CD4-positive, alpha-beta T cell treated with Interleukin-6 for 4 hours (primary cell): ENCODE results near the gene MON2.
A peak's percentile ranks its signal among the peaks of the same experiment; 100 is the strongest.
"Not testable (repeated sequence)": the region's sequence is repeated elsewhere in the genome, so short reads cannot be mapped to it uniquely, and the experiment has no call there.

Experiments used
- DNase-seq: peaks from one replicate; pipeline ENCODE4 v3.0.0-alpha.2; 2020; ENCODE audit warnings: mixed read lengths

The MON2 gene, protein sequence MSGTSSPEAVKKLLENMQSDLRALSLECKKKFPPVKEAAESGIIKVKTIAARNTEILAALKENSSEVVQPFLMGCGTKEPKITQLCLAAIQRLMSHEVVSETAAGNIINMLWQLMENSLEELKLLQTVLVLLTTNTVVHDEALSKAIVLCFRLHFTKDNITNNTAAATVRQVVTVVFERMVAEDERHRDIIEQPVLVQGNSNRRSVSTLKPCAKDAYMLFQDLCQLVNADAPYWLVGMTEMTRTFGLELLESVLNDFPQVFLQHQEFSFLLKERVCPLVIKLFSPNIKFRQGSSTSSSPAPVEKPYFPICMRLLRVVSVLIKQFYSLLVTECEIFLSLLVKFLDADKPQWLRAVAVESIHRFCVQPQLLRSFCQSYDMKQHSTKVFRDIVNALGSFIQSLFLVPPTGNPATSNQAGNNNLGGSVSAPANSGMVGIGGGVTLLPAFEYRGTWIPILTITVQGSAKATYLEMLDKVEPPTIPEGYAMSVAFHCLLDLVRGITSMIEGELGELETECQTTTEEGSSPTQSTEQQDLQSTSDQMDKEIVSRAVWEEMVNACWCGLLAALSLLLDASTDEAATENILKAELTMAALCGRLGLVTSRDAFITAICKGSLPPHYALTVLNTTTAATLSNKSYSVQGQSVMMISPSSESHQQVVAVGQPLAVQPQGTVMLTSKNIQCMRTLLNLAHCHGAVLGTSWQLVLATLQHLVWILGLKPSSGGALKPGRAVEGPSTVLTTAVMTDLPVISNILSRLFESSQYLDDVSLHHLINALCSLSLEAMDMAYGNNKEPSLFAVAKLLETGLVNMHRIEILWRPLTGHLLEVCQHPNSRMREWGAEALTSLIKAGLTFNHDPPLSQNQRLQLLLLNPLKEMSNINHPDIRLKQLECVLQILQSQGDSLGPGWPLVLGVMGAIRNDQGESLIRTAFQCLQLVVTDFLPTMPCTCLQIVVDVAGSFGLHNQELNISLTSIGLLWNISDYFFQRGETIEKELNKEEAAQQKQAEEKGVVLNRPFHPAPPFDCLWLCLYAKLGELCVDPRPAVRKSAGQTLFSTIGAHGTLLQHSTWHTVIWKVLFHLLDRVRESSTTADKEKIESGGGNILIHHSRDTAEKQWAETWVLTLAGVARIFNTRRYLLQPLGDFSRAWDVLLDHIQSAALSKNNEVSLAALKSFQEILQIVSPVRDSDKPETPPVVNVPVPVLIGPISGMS (N-terminal part only)

DNA sequence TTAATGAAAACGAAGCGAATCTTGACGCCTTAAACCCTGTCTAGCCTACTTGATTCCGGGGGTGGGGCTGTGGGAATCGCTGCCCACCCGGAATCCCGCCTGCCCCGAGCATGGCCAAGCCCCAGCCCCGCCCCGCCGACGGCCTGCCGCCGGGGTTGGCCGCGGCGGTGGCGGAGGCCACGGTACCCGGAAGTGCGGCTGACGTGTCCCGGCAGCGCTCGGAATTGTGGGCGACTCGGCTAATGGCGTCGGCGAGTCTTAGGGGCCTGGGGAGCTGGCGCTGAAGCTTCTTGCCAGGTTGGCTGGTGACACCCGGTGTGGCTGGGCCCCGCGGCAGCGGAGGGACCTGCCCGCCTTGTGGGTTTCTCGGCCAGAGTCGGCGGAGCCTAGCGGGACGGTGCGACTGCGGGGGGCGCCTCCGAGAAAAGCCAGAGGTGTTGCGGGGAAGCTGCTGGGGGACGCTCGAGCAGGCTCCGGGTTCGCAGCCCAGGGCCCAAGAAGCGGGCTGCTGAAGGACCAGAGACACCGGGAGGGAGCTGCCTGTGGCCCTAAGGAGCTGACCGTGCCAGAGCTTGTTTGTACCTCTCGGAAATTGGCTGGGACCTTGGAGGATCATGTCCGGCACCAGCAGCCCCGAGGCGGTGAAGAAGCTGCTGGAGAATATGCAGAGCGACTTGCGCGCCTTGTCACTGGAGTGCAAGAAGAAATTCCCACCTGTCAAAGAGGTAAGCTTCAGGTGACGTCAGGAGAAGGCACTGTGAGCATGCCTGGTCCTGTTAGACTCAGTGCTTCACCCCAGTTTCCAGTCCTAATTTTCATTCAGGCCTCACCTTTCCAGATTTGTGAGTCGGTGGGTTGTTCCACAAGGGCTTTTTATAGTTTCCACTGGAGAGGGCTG is at the start of gene MON2:
Gene MON2 (plus strand): TSS at position 233 of the 898 bp plus-strand sequence. CDS start 382 bp downstream, at position 615.
- DNase-seq, result peak; percentile 89

DNA sequence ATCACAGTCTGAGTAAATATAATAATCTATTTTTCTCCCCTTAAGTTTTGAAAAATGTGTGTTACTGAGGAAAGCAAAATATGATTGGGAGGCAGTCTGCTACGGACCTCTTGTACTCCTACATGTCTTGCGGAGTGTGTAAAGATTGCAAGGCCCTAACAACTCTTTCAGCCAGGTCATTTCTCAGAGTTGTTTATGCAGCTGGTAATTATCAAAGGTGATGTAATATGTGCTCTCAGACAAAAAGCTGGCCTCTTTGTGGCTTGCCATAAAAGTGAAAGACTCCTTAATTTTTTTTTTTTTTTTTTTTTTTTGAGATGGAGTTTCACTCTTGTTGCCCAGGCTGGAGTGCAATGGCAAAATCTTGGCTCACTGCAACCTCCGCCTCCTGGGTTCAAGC is 40.5 kb upstream of the MON2 start:
- no peak for DNase-seq

DNA sequence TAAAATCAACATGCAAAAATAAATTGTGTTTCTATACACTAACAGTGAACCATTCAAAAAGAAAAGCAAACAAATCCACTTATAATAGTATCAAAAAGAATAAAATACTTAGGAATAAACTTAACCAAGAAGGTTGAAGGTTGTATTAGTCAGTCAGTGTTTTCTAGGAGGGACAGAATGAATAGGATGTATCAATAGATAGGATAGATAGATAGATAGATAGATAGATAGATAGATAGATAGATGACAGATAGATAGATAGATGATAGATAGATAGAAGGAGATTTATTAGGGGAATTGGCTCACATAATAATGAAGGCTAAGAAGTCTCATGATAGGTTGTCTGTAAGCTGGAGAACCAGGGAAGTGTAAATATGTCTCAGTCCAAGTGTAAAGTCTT is 37.2 kb upstream of the MON2 start:
- DNase-seq, result no peak

DNA sequence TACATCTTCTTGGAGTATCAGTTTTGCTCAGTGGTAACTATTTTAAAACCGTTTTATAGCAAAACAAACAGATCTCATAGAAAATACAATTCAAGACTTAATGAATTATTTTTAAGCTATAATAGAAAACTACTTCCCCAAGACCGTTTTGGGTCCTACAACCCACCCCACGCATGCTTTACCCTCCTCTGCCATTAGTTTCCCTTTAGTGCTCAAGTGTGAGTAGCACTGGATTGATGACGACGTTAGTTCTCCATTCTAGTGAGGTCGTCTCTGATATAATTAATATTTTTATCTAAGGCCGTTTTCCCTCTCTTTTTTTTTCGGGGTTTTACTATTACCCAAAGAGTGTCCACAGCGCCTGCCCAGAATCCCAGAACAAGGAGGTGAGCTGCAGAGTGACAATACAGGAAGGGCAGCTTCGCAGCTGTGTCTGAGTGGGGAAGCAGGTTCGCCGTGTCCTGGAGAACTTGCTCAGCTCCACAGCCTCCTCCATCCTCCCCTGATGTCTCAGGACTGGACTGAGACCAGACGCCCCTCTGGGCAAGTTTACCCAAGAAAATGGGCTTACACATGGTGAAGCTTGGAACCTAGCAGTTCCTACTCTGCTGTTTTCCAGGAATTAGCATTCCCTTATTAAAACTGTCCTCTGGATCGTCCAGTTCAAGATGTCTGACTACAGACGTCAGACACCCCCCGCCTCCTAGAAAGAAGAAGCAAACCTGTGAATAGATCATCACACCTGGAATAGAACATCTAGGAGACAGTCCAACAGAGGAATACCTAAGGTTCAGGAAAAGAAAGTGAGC is 31.9 kb upstream of the MON2 start:
- DNase-seq, result peak; percentile 4

DNA sequence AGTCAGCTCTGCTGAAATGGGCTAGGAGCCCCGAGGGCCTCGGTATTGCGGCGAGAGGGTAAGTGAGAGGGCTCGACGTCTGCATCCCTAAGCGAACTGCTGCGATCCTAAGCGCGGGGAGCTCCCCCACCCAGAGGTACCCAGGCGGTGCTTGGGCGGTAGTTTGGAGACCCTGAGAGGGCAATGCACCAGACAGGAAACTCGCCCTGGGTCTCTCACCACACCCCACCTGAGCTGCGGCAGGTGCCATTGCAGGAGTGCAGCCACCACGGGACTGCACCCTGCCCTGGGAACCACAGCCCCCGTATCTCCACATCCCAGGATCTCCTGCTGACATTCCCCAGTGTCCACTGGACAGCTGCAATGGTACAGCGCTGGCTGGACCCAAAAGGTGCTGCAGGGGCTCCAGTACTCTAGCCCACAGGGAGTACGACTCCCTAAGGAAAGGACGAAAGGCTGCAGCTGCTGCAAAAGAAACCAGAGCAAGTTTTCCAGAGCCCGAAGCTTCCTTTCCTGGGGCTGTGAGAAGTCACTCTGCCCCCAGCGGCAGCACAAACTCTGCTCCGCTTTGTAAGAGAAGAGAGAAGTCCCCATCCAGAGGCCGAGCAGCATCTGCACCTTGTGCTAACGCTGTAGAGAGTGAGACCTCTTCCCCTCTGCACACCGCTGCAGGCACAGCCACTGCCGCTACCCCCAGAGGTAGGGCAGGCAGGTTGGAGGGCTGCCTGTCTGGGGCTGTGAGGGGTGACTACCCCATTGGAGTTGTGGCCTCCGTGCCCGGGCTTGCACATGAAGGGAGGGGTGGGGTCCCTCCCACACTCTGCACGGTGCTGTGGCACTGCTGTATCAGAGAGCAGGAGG is 31.1 kb upstream of the MON2 start:
- peak; percentile 37 for DNase-seq

DNA sequence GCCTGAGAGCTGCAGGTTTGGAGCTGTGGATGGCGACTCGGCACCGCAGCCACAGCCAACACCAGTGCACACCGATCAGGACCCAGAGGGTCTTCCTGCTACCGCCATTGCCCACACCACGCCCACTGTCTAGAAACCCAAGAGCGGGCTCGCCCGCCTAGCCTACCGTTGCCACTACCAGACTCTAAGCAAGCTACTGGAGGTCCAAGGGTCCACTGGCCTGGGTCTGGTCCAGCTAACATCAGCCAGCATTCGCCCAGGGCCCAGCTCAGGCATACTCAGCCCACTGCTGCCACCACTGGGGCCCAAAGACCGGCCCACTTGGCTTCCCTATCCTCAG is 30.5 kb upstream of the MON2 start:
- no peak for DNase-seq

DNA sequence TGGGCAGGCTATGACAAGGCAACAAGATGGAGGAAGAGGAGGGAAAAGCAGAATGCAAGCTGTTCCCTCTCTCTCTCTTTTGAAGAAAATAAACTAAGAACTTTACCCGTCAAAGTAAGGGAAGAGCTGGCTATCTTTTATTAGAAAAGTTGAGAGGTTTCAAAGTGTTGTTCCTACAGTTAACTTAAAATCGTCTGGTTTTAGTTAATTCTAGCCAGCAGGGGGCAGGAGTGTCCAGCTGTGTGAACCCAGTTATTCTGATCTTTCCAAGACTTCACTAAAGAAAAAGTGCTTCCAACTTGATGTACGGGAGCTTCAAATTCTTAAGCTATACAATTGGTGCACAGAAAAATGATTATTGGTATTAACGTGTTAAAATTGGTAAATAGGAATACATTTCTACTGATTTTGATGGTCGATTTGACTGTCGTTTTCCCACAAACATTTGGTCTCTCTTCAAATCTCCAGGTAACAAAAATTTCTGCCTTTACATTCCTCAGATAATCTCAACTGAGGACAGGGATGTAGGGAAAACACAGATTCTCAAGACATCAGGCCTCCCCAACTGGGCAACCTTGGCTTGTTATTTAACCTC is 28.4 kb upstream of the MON2 start:
- peak; percentile 63 for DNase-seq

DNA sequence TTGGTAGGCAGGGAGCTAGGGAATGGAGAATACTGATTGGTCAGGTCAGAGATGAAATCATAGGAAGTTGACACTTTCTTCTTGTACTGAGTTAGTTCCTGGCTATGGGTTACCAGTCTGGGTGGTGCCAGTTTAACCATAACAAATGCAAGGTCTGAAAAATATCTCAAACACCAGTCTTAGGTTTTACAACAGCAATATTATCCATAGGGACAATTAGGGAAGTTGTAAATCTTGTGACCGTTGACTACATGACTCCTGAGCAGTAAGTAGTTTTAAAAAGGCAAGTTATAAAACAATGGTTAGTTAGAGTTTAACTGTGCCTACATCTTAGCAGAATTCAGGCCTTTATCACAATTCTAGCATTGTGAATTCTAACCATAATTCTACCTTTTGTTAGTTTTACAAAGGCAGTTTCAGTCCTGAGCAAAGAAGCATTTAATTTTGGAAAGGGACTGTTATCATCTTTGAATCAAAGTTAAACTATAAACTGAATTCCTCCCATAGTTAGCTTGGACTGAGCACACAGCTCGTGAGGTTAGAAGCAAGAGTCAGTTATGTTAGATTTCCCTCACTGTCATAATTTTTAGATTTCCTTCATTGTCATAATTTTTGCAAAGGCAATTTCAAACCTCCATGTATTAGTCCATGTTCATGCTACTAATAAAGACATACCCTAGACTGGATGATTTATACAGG is 19.7 kb upstream of the MON2 start:
- no peak for DNase-seq

DNA sequence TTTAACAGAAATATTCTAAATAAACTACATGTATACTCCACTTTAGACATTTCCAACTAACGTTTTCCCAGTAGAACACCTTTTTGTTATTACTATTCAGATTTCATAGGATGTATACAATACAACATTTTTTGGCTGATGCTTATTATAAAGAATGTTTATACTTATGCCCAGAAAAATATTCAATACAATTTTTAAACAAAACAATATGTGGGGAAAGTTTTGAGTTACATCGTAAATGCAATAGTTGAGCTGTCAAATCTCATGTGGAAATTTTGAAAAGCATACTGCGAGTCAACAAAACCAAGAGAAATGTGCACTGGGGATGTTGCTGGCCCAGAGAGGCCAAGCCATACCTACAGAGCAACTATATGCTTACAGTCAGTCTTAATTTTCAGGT is 18.2 kb upstream of the MON2 start:
- no peak for DNase-seq

DNA sequence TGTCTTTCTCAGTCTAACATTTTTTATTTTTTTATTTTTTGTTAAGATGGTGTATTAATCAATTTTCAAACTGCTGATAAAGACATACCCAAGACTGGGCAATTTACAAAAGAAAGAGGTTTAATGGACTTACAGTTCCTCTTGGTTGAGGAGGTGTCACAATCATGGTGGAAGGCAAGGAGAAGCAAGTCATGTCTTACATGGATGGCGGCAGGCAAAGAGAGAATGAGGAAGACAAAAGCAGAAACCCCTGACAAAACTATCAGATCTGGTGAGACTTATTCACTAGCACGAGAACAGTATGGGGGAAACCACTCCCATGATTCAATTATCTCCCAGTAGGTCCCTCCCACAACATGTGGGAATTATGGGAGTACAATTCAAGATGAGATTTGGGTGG is 11.2 kb upstream of the MON2 start:
- not testable (repeated sequence) for DNase-seq

DNA sequence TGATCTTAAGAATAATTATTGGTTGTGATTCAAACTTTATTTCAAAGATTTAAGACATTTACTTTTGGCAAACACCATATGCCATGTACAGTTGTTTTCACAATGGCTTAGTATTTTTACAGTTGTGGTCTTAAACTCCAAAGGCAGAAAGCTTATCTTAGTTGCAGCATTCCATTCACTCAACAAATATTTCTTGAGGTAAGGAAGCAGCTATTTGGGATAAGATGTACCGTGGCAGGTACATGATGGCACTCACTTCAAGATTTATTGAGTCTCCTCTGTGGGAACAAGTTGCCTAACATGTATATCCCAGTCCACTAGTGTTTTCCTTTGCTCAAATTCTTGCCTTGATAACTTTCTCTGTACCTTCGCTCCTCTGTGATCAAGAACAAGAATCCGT is 8.0 kb upstream of the MON2 start:
- no peak for DNase-seq

DNA sequence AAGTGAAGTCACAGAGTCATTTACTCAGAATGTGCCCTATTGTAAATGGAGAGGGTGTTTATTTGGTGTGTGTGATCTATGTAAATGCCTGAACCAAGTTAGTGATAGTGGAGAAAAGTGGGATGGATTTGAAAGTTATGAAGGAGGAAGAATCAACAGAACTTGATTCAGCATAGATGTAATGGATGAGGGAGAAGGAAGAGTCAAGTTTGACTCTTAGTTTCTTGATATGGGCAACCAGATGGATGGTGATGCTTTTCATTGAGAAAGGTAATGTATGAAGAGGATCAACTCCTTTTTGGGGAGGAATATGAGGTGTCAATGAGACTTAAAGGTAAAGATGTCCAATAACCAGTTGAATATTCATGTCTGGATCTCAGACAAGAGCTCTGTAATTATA is 6.7 kb upstream of the MON2 start:
- DNase-seq, result no peak

DNA sequence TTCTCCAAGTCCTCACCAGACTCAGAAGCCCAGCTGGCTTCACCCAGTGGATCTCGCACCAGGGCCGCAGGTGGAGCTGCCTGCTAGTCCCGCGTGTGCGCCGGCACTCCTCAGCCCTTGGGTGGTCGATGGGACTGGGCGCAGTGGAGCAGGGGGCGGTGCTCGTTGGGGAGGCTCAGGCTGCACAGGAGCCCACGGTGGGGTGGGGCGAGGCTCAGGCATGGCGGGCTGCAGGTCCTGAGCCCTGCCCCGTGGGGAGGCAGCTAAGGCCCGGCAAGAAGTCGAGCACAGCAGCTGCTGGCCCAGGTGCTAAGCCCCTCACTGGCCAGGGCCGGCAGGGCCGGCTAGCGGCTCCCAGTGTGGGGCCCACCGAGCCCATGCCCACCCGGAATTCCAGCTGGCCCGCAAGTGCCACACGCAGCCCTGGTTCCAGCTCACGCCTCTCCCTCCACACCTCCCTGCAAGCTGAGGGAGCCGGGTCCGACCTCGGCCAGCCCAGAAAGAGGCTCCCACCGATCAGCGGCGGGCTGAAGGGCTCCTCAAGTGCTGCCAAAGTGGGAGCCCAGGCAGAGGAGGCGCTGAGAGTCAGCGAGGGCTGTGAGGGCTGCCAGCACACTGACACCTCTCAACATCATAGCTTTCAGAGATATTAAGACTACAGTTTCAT is 5.3 kb upstream of the MON2 start:
- DNase-seq, result not testable (repeated sequence)

DNA sequence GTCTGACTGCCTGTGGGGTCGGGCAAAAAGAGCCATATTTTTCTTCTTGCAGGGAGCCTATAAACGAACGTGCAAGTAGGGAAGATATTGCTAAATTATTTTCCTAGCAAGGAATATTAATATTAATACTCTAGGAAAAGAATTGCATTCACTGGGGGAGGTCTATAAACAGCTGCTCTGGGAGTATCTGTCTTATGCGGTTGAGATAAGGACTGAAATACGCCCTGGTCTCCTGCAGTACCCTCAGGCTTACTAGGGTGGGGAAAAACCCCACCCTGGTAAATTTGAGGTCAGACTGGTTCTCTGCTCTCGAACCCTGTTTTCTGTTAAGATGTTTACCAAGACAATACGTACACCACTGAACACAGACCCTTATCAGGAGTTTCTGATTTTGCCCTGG is 3.4 kb upstream of the MON2 start:
- not testable (repeated sequence) for DNase-seq

DNA sequence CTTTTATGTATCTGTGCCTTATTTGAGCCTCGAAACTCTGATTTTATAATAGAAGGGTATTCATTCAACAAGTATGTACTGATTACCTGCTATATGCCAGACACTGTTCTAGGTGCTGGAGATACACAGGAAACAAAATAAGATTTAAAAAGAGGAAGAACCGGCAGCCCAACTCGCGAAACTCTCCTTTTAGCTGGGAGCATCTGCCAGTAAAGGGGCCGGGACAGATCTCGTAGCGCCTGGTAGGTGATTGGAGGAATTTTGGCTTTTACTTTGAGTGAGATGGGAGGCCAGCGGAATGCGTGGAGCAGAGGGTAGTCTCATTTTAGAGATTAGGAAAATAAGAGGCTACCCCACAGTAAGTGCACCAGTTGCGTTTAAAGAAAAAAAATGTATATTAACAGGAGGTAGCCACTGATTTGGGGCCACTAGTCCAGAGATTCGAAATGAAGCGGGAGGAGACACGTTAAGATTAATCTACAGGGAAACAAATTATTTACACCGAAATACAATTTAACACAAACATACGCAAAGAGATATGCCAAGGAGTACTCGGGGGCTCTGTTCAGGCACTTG is 520 bp upstream of the MON2 start:
- peak; percentile 27 for DNase-seq

DNA sequence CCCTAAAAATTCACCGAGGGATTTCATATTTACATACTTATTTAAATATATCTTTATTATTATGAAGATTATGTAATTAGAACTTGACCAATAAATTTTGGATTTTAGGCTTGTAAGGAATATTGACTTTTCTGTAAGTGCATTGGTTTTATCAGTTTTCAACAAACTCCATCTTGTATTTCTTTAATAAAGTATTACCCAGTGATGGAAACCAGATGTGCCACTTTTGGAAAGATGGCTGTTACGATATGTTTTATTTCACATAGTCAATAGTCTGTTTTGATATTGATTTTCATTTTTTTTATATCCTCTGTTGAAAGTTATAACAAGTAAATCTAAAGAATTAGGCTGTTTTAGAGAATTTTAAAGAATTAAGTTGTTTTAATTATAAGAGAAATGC is 1.8 kb downstream of the MON2 start:
- no peak for DNase-seq

DNA sequence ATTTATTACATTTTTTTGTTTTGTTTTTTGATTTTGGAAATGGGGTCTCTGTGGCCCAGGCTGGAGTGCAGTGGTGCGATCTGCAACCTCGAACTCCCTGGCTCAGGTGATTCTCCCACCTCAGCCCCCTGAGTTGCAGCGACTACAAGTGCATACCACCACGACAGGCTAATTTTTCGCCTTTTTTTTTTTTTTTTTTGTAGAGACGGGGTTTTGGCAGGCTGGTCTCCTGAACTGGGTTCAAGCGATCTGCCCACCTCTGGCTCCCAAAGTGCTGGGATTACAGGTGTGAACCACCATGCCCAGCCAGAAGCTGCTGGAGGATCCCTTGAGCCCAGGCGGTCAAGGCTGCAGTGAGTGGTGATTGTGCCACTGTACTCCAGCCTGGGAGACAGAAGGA is 2.3 kb downstream of the MON2 start:
- no peak for DNase-seq

DNA sequence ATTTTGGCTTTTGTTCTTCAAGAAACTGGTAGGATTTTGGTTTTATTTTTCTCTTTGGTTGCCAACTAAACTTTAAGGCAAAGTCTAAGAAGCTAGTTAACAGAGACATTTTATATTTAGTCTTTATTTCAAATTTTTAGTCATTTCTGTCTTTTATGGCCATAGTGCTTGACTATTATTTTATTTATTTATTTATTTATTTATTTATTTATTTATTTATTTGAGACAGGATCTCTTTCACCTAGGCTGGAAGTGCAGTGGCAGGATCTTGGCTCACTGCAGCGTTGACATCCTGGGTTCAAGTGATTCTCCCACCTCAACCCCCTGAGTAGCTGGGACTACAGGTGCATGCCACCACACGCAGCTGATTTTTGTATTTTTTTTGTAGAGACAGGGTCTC is 3.1 kb downstream of the MON2 start:
- no peak for DNase-seq
